A549 (cell line): ENCODE measurements around the gene SP4. TPM values are rescaled to one million over a fixed set of nuclear protein-coding genes. Genes with fewer than 3 reads are reported as not detected.

Experiments
- HOXB5 ChIP-seq: fragments of 250-450 bp; sonication (Bioruptor Pico); IDR thresholded peaks from 2 replicates; pipeline ENCODE4 v1.5.0; 2020; ENCODE audit warnings: mild to moderate bottlenecking, moderate library complexity
- USF2 ChIP-seq: fragments of 450-650 bp; IDR thresholded peaks from 2 replicates; pipeline ENCODE4 v1.6.1; 2014; ENCODE audit warnings: antibody characterized with exemption
- polyA plus RNA-seq, 4 experiments: library from polyadenylated mRNA; depleted of rRNA in 3 of 4; stranded (reverse); fragments of >200 nt; fragmentation: RNase III in 1 of 4; extraction: RNeasy Plus Mini Kit Qiagen cat#74134 plus additional on column Dnase treatment in 1 of 4; gene quantifications; 2 replicates in 3 of 4; 3 replicates in 1 of 4; pipeline ENCODE4 v1.2.3, GENCODE V29; 2011 to 2017
- small RNA-seq, 6 experiments: library from RNA; depleted of rRNA; stranded (forward); fragments of <200 nt; gene quantifications; one replicate each; pipeline ENCODE3, GENCODE V24; 2012
- TF ChIP-seq, protein P1 (sequence below): IDR thresholded peaks from 2 replicates; pipeline ENCODE4 v1.6.1; 2012

Gene SP4
- polyA plus RNA-seq, 2 of the 4 experiments (the other 2 are of a cell fraction): 1.9 to 5.3 TPM

- TF ChIP-seq, protein P1, sequence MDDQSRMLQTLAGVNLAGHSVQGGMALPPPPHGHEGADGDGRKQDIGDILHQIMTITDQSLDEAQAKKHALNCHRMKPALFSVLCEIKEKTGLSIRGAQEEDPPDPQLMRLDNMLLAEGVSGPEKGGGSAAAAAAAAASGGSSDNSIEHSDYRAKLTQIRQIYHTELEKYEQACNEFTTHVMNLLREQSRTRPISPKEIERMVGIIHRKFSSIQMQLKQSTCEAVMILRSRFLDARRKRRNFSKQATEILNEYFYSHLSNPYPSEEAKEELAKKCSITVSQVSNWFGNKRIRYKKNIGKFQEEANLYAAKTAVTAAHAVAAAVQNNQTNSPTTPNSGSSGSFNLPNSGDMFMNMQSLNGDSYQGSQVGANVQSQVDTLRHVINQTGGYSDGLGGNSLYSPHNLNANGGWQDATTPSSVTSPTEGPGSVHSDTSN: no peak
- TF ChIP-seq HOXB5 (CRISPR knock-in tag) (no peak), USF2 (no peak)
Measured at GRCh38 chr7:21562385-21562784, 134.5 kb downstream of the SP4 start (continued).

Small RNA genes within 50 kb of the gene (small RNA-seq; reads per million reads assigned to genes)
- 0 reads per million in 6 experiments for gene MIR1183
- gene RNU1-15P: 0 reads per million in 6 experiments

Other genes with a start within 250 kb of the SP4 start
- gene DNAH11, start 115.0 kb downstream of the SP4 start, polyA plus RNA-seq (2011; rRNA removed): 0.13 TPM in 2 replicates
- gene DNAH11, start 115.0 kb downstream of the SP4 start, polyA plus RNA-seq (2017; fragmentation: RNase III; extraction: RNeasy Plus Mini Kit Qiagen cat#74134 plus additional on column Dnase treatment): 0.01 to 0.20 TPM (median 0.03 TPM) in 3 replicates